ENCODE data around the gene POLDIP2. TPM values are rescaled to one million over a fixed set of nuclear protein-coding genes. Genes with fewer than 3 reads are reported as not detected.

Gene POLDIP2
- total and polyA plus RNA-seq, 2 of the 13 experiments (the other 11 are each of a cell fraction or from before 2014, with no cell fraction given): 85.9 to 114 TPM

GRCh38 chr17:28368306-28368831, 11.0 kb upstream of the POLDIP2 start (continued):
- TF ChIP-seq ZNF142 (CRISPR knock-in tag; IDR thresholded peaks at IDR 0.05) (no peak), RARG (CRISPR knock-in tag; IDR thresholded peaks at IDR 0.05; ENCODE audit: low read depth) (no peak), TBL1XR1 (IDR thresholded peaks at IDR 0.05; ENCODE audit: borderline replicate concordance, low read length, partially characterized antibody) (peak; percentile 47), MBD4 (IDR thresholded peaks at IDR 0.05; ENCODE audit: borderline replicate concordance, low read length) (no peak), CTCF (CRISPR knock-in tag; IDR thresholded peaks at IDR 0.05) (peak; percentile 30; the same call in 1 of the 2 replicates), DMAP1 (CRISPR knock-in tag; IDR thresholded peaks at IDR 0.05) (peak; percentile 32; the same call in 1 of the 2 replicates), ZNF562 (CRISPR knock-in tag; IDR thresholded peaks at IDR 0.05; ENCODE audit: borderline replicate concordance) (no peak), NR2F6 (IDR thresholded peaks at IDR 0.05) (peak; percentile 94), NR2F6 (CRISPR knock-in tag; IDR thresholded peaks at IDR 0.05) (peak; percentile 97)
- TF ChIP-seq, protein P1, sequence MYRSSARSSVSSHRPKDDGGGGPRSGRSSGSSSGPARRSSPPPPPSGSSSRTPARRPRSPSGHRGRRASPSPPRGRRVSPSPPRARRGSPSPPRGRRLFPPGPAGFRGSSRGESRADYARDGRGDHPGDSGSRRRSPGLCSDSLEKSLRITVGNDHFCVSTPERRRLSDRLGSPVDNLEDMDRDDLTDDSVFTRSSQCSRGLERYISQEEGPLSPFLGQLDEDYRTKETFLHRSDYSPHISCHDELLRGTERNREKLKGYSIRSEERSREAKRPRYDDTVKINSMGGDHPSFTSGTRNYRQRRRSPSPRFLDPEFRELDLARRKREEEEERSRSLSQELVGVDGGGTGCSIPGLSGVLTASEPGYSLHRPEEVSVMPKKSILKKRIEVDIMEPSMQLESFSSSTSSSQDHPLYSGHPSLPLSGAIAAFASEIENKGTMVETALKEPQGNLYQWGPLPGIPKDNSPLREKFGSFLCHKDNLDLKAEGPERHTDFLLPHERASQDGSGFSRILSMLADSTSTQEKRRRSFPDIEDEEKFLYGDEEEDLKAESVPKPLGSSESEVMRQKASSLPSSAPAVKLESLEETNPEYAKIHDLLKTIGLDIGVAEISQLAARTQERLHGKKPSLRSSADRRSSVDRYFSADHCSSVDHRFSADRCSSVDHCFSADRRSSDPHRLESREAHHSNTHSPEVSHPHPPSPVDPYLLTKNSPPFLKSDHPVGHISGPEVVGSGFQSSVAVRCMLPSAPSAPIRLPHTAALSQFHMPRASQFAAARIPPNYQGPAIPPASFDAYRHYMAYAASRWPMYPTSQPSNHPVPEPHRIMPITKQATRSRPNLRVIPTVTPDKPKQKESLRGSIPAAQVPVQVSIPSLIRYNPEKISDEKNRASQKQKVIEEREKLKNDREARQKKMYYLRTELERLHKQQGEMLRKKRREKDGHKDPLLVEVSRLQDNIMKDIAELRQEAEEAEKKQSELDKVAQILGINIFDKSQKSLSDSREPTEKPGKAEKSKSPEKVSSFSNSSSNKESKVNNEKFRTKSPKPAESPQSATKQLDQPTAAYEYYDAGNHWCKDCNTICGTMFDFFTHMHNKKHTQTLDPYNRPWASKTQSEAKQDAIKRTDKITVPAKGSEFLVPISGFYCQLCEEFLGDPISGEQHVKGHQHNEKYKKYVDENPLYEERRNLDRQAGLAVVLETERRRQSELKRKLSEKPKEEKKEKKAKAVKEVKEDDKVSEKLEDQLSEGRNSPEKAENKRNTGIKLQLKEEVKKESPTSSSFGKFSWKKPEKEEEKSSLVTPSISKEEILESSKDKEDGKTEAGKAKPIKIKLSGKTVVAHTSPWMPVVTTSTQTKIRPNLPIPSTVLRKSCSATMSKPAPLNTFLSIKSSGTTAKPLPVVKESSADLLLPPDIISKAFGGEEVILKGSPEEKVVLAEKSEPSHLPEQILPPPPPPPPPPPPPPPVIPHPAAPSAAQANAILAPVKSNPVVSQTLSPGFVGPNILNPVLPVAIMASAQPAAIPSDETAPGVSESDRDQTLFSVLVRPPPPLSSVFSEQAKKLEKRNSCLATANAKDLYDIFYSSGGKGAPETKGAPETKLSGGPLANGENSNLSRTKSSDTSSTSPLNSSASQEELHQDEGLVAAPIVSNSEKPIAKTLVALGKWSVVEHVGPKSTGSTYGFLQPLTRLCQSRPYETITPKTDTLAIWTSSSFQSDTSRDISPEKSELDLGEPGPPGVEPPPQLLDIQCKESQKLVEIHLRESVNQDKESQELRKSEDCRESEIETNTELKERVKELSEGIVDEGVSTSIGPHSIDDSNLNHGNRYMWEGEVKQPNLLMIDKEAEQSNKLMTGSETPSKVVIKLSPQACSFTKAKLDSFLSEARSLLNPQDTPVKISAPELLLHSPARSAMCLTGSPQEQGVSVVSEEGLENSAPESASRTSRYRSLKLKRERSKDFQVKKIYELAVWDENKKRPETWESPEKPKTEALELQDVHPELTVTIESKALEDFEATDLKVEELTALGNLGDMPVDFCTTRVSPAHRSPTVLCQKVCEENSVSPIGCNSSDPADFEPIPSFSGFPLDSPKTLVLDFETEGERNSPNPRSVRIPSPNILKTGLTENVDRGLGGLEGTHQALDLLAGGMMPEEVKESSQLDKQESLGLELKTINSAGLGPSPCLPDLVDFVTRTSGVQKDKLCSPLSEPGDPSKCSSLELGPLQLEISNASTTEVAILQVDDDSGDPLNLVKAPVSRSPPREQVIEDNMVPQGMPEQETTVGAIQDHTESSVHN (CRISPR knock-in tag; IDR thresholded peaks at IDR 0.05): no peak
